Epithelial cell of esophagus (primary cell): ENCODE results near the gene BRME1.

Experiments
- DNase-seq: peaks from one replicate; pipeline ENCODE4 v3.0.0; 2010; ENCODE audit warnings: low read depth
- H3K4me3 ChIP-seq: 2 replicates; pipeline ENCODE4 v1.5.1; 2011; ENCODE audit warnings: mild to moderate bottlenecking, low read length, control low read depth
- TF ChIP-seq, protein P1 (sequence below): IDR thresholded peaks from 2 replicates; pipeline ENCODE4 v1.5.1; 2011; ENCODE audit warnings: low read depth, mild to moderate bottlenecking, low read length, control low read depth, inconsistent platforms; ENCODE audit not compliant: insufficient read depth; ENCODE audit errors: missing control alignments

Gene BRME1

DNA sequence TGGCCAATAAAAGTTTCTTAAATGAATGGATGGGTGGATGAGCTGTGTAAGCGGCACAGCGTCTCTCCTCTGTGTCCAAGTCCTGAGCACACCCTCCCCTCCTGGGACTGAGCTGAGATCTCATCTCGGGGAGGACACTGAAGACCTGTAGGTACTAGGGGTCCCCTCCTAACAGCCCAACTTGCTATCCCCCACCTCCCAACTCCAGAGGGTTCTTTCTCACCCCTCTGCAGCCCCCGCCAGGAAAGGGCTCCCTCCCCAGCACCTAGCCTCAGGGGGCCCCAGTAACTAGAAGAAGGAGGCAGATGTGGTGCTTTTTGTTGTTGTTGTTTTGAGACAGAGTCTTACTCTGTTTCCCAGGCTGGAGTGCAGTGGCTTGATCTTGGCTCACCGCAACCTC is 30.1 kb downstream of the BRME1 start:
- no peak for DNase-seq
- H3K4me3 ChIP-seq, result no peak overlapping the region
- TF ChIP-seq, protein P1, sequence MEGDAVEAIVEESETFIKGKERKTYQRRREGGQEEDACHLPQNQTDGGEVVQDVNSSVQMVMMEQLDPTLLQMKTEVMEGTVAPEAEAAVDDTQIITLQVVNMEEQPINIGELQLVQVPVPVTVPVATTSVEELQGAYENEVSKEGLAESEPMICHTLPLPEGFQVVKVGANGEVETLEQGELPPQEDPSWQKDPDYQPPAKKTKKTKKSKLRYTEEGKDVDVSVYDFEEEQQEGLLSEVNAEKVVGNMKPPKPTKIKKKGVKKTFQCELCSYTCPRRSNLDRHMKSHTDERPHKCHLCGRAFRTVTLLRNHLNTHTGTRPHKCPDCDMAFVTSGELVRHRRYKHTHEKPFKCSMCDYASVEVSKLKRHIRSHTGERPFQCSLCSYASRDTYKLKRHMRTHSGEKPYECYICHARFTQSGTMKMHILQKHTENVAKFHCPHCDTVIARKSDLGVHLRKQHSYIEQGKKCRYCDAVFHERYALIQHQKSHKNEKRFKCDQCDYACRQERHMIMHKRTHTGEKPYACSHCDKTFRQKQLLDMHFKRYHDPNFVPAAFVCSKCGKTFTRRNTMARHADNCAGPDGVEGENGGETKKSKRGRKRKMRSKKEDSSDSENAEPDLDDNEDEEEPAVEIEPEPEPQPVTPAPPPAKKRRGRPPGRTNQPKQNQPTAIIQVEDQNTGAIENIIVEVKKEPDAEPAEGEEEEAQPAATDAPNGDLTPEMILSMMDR, result no peak

DNA sequence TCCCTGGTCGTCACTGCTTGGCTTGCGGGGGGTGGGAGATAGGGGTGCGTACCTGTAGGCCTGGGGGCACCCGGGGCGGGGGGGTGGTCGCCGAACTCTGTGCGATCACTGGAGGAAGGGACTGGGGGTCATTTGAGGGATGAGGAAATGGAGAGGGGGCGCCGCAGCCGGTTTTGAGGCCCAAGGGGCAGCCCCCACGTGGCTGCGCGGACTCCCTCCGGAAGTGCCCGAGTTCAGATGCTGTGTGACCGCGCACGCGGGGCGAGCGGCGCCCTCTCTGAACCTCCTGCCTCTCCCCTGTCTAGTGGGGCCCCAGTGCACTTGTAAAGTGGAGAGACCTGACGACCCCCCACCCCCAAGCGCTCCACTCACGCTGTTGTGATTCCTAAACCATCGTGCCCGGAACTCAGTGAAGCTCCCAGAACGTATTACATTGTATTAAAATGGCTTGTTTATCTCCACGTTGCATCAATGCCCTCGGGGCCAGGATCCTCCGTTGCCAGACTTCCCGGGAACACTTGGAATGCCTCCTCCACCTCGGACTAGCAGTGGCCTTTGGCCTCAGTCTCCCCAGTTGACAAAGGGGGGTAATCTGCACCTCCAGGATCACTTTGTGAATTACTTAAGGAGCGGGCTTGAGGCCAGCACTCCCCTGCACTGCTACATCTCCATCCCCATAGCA is 31.9 kb downstream of the BRME1 start:
- DNase-seq, result no peak
- TF ChIP-seq, protein P1, result no peak
- no peak overlapping the region for H3K4me3 ChIP-seq

DNA sequence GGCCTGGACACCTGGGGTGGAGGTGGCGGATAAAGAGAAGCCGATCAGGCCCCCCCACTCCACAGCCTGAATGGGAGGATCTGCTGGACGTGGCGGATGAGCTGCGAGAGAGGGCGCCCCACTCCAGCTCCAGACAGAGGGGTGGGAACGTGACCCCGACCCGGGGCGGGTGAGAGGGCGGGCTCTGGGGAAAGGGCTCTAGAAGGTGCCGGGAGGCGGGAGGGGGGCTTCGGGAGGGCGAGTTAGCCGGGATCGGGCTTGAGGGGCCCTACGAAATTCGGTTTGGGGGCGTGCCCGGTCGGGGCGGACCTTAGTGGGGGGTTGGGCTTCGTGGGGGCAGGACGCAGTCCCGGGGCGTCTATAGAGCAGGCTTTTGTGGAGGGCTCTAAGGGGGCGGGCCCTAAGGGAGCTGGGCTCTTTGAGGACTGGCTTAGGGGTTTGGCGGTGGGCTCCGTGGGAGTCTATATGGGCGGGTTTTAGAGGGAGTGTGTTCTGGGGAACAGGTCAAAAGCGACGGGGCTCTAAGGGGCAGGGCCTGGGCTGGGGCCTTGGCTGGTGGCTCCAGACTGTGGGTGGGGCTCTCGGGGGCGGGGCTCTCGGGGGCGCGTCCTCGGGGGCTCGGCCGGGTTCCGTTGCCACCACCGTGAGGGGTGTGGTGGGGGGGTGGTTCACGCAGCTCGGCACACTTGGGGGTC is 33.1 kb downstream of the BRME1 start:
- no peak for DNase-seq
- TF ChIP-seq, protein P1, result peak; percentile 20
- H3K4me3 ChIP-seq, result peak overlapping the region; percentile 20

DNA sequence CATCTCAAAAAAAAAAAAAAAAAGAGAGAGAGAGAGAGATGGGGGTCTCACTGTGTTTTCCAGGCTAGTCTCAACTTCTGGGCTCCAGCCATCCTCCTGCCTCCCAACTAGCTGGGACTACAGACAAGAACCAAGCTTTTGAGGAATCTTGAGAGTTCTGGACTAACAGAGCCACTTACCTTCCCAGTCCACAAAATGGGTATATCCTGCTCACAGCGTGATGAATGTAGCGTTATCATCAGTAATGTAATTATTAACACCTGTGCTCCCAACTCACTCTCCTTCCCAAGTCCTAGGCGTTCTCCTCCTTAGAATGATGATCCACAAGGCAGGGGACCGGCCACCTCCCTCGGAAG is 33.6 kb downstream of the BRME1 start:
- H3K4me3 ChIP-seq, result no peak overlapping the region

DNA sequence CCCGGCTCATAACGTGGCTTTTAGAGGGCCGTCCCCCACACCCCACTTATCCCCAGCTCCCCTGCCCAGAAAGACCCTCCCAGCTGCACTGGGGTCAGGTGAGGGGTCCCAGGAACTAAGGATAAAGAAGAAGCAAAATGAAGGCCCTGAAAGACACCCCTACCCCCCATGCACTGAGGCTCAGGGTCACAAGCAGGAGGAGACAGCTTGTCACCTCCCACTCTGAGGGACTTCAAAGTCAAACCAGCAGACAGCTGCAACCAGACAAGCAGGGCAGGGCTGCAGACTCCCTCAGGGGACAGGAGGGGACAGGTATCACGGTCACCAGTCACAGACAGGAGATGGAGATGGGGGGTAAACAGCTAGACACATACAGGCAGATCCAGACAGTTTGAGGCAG is 35.0 kb downstream of the BRME1 start:
- TF ChIP-seq, protein P1, result no peak
- no peak for DNase-seq
- H3K4me3 ChIP-seq, result no peak overlapping the region

More for the DNA sequence above, 33.6 kb downstream of the BRME1 start:
- TF ChIP-seq, protein P1, result no peak
- no peak for DNase-seq

DNA sequence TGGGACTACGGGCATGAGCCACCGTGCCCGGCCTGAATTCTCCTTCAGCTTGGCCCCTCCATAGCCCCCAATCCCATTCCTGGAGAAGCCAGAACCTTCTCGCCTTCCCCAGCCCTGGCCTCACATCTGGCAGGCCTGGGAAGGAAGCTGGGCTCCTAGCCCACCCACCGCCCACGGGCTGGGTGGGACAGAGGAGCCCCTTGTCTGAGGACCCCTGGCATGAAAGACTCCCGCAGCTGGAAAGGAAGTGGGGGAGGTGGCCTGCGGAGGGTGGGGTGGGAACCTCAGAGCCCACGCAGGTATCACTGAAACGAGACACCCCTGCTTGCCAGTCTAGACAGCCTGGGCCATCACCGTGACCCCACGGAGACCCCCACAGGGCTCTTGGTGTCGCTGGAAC is 36.6 kb downstream of the BRME1 start:
- DNase-seq, result no peak
- no peak overlapping the region for H3K4me3 ChIP-seq
- TF ChIP-seq, protein P1, result no peak

DNA sequence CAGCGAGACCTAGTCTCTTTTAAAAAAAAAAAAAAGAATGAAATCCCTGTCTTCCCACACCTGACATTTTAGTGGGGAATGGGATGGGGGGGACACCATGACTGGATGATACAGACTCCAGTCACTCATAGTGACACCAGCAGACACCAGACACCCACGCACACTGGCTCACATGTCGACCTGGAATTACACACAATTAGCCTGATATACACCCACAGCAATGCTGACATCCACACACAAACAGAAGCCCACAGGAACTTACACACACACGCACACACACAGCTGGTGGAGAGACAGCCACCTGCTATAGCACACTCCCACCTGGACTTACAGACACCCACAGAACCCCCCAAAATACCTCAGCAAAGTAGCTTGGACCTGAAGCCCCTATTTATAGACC is 37.3 kb downstream of the BRME1 start:
- H3K4me3 ChIP-seq, result no peak overlapping the region
- DNase-seq, result no peak
- TF ChIP-seq, protein P1, result no peak
